ENCODE data around the gene AQP12B. TPM values are rescaled to one million over a fixed set of nuclear protein-coding genes. Genes with fewer than 3 reads are reported as not detected.

Gene AQP12B
- total RNA-seq, 2 donors from 2014 or later: 7.9 to 9.6 TPM

DNA sequence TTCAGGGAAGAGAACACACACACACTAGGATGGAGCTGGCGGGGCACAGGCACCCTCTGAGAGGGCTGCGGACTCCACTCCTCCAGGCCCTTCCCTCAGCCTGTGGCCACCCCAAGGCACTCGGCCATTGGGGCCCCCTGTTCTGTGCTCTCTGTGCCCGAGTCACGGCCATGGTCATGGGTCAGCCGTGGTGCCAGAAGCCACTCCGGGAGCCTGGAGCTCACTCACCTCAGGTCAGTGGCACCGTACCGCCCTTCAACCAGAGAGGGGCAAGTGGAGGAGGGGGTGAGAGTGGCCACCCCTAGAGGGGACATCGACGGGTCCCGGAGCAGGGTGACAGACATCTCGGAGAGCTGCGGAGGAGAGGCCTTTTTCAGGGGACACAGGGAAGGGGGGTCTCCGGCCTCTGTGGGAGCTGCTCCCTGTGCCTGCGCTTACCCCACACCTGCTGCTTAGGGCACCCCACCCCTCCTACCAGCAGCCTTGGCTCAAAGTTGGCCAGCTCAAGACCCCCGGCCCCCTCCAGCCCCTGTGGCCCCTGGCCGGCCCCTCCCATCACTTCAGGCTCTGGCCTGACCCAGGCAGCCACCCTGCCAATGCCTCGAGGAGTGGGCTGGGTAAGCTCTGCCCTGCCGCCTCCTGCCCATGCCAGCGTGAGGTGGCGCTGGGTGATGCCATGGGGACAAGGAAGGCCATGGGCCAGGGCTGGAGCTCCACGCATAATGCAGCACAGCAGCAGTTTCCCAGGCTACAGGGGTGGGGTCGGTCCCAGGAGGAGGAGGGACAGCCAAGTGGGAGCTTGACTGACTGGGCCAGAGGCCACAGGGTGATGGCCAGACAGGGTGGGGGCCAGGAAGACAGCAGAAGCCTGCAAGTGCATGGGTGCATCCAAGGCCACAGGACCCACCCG lies 38.3 kb upstream of the AQP12B start:
- no peak for DNase-seq
- H3K4me1 ChIP-seq: no peaks in the 10 kb centered on the region
- no peaks in the 10 kb centered on the region for H3K9me3 ChIP-seq
- no peaks in the 10 kb centered on the region for H3K27me3 ChIP-seq
- H3K9ac ChIP-seq (ENCODE audit: low read depth in 2 of 2, low read length in 2 of 2): no peak overlapping the region
- intact Hi-C loops (cut with DNase I): no loop called here
- no peak overlapping the region for H3K4me3 ChIP-seq
- no peak overlapping the region for H3K27ac ChIP-seq
- H3K36me3 ChIP-seq: no peaks in the 10 kb centered on the region
- TF ChIP-seq, protein P1, sequence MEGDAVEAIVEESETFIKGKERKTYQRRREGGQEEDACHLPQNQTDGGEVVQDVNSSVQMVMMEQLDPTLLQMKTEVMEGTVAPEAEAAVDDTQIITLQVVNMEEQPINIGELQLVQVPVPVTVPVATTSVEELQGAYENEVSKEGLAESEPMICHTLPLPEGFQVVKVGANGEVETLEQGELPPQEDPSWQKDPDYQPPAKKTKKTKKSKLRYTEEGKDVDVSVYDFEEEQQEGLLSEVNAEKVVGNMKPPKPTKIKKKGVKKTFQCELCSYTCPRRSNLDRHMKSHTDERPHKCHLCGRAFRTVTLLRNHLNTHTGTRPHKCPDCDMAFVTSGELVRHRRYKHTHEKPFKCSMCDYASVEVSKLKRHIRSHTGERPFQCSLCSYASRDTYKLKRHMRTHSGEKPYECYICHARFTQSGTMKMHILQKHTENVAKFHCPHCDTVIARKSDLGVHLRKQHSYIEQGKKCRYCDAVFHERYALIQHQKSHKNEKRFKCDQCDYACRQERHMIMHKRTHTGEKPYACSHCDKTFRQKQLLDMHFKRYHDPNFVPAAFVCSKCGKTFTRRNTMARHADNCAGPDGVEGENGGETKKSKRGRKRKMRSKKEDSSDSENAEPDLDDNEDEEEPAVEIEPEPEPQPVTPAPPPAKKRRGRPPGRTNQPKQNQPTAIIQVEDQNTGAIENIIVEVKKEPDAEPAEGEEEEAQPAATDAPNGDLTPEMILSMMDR (IDR thresholded peaks at IDR 0.05): no peak

DNA sequence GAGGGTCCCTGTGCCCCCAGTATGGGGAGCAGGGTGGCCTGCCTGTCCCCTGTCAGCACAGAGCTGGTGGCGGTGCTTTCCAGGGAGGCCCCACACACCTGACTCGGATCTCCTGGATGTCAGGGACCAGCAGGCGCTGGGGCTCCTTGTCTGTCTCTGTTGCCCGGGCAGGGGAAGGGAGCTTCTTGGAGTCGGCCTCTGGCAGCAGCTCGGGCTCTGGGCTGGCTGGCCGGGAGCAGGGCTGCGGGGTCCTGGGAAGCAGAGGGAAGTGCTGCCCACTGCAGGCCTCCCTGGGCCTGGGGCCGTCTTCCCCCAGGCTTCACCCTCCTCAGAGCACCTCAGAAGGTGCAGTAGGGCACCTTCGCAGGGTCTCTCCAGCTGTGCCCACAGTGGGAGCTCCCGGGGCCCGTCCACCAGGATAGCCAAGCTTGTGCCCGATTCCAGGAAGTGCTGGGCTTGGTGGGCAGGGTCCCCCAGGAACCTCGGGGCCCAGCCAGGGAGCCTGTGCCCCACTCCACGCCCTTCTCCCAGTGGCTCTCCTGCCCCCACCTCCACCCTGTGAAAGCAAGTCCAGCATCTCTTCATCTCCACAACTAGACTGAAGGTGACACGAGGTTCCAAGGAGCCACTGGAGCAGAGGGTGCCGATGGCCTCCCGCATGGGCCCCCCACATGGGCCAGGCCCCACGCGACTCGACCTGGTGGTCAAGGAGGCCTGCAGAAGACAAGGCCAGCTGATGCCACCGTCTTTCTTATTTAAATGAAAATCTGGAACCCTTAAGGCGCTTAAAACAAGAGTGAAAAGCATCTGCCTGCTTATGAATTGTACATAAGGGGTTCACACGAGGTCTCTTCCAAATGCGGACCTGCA lies 37.2 kb upstream of the AQP12B start:
- TF ChIP-seq, protein P1 (IDR thresholded peaks at IDR 0.05): no peak
- H3K9ac ChIP-seq (ENCODE audit: low read depth in 2 of 2, low read length in 2 of 2): no peak overlapping the region
- H3K4me1 ChIP-seq: no peaks in the 10 kb centered on the region
- no peaks in the 10 kb centered on the region for H3K9me3 ChIP-seq
- no peaks in the 10 kb centered on the region for H3K27me3 ChIP-seq
- intact Hi-C loops (cut with DNase I): no loop called here
- H3K36me3 ChIP-seq: no peaks in the 10 kb centered on the region
- no peak overlapping the region for H3K4me3 ChIP-seq
- DNase-seq: no peak
- no peak overlapping the region for H3K27ac ChIP-seq

DNA sequence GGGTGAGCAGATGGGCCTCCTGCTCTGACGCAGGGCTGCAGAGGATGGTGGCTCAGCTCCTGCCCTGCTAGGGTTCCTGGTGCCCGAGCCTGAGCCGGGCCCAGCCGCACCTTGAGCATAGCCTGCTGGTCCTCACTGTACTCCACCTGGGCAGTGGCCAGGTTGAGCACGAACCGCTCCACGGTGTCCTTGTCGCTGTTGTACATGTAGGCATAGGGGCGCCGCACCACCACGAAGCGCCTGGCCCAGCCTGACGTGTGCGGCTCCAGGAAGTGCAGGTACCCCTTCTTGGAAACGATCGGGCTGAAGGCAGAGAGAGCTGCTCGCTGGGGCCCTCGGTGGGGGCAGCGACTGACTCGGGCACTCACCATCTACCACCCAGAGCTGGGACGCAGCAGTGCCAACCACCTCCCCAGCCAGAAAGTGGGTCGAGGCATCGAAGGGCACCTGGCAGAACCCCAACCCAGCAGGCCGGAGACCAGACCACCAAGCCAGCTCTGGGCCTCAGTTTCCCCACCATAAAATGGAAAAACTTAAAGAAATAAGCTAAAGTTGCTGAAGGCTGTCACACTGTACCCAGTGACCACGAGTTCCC lies 36.3 kb upstream of the AQP12B start:
- Histone ChIP-seq H3K4me1 (no peaks in the 10 kb centered on the region), H3K9me3 (no peaks in the 10 kb centered on the region), H3K4me3 (no peak overlapping the region), H3K36me3 (no peaks in the 10 kb centered on the region), H3K9ac (ENCODE audit: low read depth in 2 of 2, low read length in 2 of 2) (no peak overlapping the region), H3K27me3 (no peaks in the 10 kb centered on the region), H3K27ac (no peak overlapping the region)
- intact Hi-C loops (cut with DNase I): no loop called here
- TF ChIP-seq, protein P1 (IDR thresholded peaks at IDR 0.05): no peak
- DNase-seq: no peak

DNA sequence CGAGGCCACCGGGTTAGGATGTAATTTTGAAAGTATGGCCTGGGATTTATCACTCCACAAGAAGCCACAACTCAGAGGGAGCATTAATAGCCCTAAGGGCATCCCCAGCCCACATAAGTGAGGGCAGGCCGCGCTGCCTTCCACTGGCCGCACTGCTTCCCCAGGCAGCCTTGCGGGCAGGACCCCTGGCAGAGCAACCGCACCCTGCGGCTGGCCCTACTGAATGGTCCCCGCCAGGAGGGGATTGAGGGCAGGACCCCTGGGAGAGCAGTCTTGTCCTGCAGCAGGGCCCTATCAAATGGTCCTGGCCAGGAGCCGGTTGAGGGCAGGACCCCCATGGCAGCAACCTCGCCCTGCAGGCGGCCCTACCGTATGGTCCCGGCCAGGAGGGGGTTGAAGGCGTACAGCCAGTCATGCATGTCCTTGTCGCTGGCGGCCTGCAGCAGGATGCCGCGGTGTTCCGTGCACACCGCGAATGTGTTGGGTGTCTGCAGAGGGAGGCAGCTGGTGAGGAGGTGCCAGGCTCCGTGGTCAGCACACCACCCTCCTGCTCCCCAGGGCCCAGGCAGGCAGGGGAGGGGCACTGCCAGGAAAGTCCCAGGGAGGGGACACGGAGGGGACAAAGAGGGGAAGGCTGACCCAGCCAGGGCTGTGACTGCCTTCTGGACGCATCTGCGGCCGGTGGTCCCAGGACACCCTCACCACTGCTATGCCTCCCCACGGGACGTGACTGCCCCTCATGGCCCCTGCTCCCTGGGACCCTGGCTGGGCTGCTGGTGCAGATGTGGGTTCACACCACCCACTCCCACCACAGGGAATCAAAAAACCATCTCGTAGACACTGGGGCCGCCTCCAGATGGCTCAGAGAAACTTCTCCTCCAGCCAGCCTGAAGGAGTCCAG lies 35.2 kb upstream of the AQP12B start:
- no peak for DNase-seq
- H3K4me1 ChIP-seq: no peaks in the 10 kb centered on the region
- no peaks in the 10 kb centered on the region for H3K27me3 ChIP-seq

More for the DNA sequence above, 35.2 kb upstream of the AQP12B start:
- TF ChIP-seq, protein P1 (IDR thresholded peaks at IDR 0.05): no peak
- intact Hi-C loops (cut with DNase I): no loop called here
- Histone ChIP-seq H3K27ac (no peak overlapping the region), H3K9me3 (no peaks in the 10 kb centered on the region), H3K4me3 (no peak overlapping the region), H3K36me3 (no peaks in the 10 kb centered on the region), H3K9ac (ENCODE audit: low read depth in 2 of 2, low read length in 2 of 2) (no peak overlapping the region)
